Brain pericyte (primary cell): ENCODE data around the gene KRTAP5-11.
"Not testable (repeated sequence)": the region's sequence is repeated elsewhere in the genome, so short reads cannot be mapped to it uniquely, and the experiment has no call there.

Experiments
- DNase-seq: peaks from one replicate; pipeline ENCODE4 v3.0.0-alpha.2; 2012; ENCODE audit warnings: low read depth, low spot score

Gene KRTAP5-11, protein sequence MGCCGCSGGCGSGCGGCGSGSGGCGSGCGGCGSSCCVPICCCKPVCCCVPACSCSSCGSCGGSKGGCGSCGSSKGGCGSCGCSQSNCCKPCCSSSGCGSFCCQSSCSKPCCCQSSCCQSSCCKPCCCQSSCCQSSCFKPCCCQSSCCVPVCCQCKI

DNA sequence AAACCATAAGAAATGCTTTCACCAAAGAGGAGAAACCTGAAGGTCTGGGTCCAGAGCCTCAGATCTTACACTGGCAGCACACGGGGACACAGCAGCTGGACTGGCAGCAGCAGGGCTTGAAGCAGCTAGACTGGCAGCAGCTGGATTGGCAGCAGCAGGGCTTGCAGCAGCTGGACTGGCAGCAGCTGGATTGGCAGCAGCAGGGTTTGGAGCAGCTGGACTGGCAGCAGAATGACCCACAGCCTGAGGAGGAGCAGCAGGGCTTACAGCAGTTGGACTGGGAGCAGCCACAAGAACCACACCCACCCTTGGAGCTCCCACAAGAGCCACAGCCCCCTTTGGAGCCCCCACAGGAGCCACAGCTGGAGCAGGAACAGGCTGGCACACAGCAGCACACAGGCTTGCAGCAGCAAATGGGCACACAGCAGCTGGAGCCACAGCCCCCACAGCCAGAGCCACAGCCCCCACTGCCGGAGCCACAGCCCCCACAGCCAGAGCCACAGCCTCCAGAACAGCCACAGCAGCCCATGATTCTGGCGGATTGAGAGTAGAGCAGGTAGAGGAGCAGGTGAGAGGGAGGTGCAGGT, at the start of gene KRTAP5-11:
TSS of gene KRTAP5-11 (minus strand) at position 567 of the 587 bp plus-strand sequence. CDS start at position 529, 38 bp downstream.
- no peak for DNase-seq

DNA sequence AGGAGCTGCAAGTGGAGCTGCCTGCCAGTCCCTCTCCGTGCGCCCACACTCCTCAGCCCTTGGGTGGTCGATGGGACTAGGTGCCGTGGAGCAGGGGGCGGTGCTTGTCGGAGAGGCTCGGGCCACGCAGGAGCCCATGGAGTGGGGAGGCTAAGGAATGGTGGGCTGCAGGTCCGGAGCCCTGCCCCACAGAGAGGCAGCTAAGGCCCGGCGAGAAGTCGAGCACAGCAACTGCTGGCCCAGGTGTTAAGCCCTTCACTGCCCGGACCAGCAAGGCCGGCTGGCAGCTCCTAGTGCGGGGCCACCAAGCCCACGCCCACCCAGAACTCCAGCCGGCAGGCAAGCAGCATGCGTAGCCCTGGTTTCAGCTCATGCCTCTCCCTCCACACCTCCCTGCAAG, 48.9 kb upstream of the KRTAP5-11 start:
- DNase-seq: not testable (repeated sequence)

DNA sequence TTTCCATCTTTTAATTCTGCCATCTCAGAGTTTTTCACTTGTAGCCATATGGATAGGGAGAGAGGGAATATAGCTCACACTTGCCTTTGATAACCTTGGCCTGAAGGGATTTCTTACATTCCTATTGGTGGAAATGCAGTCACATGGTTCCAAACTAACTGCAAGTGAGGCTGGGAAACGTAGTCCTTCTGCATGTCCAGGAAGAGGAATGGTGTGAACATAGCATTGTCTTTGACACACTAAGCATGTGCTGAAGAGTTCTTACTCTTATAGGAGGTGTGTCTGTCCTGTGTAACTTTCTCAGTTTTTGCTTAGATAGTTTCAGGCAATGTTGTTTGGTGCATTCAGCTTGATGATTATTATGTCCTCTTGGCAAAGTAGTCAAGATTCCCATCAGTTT, 47.4 kb upstream of the KRTAP5-11 start:
- not testable (repeated sequence) for DNase-seq

DNA sequence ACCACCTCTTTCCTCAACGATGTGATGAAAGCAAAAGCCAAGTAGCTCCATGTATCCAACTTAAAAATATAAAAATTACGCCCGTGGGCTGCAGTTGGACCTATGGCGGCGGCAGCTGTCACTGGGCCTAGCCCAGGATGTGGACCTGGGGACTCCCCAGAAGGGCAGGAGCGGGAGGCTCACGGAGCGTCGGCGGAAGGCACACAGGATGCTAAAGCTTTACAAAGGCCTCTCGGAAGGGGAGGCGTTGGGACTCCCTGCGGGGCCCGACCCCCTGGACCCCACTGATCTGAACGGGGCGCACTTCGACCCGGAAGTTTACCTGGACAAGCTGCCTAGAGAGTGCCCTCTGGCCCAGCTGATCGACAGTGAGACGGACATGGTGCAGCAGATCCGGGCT, 46.3 kb upstream of the KRTAP5-11 start:
- DNase-seq: not testable (repeated sequence)

DNA sequence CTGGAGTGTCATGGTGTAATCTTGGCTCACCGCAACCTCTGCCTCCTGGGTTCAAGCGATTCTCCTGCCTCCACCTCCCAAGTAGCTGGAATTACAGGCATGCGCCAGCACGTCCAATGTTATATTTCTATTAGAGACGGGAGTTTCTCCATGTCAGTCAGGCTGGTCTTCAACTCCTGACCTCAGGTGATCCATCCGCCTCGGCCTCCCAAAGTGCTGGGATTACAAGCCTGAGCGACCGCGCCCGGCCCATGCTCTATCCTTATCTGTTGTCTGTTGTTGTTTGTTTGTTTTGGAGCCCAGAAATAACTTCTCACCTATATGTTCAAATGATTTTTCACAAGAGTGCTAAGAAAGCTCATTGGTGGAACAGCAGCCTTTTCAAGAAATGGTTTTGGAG, 40.6 kb upstream of the KRTAP5-11 start:
- not testable (repeated sequence) for DNase-seq

DNA sequence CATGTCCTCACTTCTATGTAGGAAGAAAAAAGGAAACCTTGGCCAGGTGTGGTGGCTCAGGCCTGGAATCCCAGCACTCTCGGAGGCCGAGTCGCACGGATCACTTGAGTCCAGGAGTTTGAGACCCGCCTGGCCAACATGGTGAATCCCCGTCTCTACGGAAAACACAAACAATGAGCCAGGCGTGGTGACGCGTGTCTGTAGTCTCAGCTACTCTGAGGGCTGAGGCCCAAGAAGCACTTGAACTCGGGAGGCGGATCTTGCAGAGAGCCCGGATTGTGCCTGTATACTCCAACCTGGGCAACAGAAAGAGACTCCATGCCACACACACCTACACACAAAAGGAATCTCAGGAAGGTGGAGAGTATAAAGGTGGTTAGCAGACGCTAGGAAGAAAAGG, 39.9 kb upstream of the KRTAP5-11 start:
- not testable (repeated sequence) for DNase-seq

DNA sequence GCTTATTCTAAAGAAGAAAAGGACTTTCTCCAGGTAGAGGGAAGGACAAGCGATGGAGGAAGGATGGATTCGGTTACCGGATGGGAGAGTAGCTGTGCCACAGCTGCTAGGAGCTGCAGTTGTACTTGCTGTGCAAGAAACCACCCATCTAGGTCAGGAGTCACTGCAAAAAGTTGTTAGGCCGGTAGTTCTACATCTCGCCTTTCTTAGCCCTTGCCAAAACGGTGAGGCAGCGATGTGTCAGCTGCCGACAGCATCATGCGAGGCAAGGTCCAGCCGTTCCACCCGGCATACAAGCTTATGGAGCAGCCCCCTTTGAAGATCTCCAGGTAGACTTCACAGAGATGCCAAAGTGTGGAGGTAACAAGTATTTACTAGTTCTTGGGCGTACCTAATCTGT, 32.3 kb upstream of the KRTAP5-11 start:
- DNase-seq: not testable (repeated sequence)

DNA sequence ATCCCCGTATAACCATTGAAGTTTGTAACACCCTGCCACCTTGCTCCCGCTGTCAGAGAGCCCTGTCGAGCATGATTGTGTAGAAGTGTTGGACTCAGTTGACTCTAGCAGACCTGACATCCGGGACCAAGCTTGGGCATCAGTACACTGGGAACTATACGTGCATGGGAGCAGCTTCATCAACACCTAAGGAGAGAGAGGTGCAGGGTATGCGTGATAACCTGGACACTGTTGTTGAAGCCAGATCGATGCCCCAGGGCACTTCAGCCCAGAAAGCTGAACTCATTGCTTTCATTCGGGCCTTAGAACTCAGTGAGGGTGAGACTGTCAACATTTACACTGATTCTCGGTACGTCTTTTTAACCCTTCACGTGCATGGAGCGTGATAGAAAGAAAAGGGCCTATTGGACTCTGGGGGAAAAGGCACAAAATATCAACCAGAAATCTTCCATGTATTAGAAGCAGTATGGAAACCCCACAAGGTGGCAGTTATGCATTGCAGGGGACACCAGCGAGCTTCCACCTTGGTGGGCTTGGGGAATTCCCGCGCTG, 31.8 kb upstream of the KRTAP5-11 start:
- DNase-seq: not testable (repeated sequence)

DNA sequence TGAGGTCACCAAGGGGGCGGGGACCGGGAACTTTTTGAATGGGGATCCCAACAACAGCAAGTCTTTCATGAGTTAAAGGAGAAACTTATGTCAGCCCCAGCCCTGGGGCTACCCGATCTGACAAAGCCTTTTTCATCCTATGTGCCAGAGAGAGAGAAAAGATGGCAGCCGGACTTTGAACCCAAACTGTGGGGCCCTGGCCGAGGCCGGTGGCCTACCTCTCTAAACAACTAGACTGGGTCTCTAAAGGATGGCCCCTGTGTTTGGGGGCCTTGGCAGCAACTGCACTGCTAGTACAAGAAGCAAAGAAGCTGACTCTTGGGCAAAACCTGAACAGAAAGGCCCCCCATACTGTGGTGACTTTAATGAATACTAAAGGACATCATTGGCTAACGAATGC, 31.3 kb upstream of the KRTAP5-11 start:
- DNase-seq: not testable (repeated sequence)

DNA sequence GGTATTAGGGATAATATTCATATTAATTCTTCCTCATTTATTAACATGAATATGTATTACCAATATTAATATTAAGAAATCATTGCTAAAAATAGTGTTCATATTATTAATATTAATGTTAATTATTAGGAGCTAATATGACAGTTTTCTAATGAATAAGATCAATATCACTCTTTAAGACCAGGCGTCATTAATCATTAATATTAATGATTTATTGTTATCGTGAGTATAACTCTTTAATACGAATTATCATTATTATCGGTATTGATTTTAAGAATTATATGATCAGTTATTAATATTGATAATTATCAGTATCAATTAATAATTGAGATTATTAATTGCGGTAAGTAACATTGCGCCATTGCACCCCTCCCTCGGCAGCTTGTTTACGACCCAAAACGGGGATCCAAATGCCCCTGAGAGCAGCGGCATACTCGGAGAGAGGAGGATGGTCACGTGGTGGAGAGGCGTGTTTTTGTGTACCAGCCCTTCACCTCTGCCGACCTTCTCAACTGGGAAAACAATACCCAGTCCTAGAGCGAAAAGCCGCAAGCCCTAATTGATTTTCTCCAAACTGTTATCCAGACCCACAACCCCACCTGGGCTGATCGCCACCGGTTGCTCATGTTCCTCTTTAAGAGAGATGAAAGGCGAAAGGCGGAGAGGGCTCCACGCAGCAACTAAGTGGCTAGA, 28.7 kb upstream of the KRTAP5-11 start:
- not testable (repeated sequence) for DNase-seq

DNA sequence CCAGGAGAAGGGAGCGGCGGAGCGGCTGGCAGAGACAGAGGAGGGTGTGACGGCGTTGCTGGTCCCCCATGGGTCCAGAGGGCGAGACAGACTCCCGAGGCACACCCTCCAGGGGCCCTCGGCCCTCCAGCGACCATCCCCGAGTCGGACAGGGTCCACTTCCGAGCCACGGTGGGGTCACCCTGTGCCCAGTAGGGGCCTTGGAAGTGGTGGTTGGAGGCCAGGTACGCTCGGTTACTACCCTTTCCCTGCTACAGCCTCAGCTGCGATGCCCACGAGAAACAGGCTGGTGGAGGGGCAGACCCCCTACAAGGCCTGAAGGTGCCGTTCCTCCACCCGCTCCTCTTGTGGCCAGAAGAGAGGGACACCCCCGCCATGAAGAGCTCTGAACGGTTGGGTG, 25.6 kb upstream of the KRTAP5-11 start:
- not testable (repeated sequence) for DNase-seq

DNA sequence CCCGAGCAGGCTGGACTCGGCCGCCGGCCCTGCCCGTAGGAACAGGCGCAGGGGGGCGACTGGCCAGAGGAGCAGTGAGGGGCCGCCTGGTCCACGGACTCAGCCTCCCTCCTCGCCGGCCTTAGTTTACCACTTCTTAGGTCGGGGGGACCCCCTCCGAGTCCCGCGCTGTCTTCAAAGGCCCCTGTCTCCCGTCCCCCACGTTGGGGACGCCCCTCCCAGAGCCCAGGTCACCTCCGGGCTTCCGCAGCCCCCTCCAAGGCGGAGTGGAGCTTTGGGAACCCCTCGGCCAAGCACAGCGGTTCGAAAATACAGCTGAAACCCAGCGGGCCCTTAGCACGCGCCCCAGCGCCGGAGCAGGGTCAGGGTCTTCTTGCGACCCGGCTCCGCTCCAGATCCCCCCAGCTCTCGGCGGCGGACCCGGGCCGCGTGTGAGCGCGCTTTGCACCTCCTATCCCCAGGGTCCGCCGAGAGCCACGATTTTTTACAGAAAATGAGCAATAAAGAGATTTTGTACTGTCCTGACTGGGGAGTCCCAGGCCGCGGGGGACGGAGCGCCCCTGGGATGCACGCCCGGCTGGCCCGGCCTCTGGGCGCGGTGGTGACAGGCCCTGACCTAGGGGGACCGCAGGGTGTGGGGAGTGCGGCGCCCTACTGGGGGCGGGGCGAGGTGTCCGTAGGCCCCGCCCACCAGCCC, 25.0 kb upstream of the KRTAP5-11 start:
- not testable (repeated sequence) for DNase-seq

DNA sequence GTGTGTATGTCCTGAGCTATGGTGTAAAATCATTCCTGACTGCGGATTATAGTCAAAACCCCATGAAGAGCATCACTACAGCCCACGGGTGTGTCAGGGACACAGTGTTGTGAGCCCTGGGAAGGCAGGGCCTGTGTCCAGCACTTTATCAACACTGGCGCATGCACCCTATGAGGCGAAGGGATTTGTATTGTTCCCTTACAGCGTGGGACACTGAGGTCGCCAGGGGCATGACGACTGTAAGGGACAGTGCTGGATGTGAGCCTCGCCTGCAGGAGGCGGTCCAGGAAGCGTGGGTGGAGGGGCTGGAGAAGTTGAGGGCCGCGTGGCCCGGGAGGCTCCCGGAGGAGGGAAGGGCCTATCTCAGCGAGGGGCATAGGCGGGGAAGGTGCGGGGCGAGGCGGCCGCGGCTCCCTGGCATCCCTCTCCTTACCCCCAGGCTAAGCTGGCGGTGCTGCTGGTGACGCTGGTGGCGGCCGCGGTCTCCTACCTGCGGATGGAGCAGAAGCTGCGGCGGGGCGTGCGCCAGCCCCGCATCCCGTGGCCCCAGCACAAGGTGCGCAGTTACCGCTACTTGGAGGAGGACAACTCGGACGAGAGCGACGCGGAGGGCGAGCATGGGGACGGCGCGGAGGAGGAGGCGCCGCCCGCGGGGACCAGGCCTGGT, 24.3 kb upstream of the KRTAP5-11 start:
- not testable (repeated sequence) for DNase-seq

DNA sequence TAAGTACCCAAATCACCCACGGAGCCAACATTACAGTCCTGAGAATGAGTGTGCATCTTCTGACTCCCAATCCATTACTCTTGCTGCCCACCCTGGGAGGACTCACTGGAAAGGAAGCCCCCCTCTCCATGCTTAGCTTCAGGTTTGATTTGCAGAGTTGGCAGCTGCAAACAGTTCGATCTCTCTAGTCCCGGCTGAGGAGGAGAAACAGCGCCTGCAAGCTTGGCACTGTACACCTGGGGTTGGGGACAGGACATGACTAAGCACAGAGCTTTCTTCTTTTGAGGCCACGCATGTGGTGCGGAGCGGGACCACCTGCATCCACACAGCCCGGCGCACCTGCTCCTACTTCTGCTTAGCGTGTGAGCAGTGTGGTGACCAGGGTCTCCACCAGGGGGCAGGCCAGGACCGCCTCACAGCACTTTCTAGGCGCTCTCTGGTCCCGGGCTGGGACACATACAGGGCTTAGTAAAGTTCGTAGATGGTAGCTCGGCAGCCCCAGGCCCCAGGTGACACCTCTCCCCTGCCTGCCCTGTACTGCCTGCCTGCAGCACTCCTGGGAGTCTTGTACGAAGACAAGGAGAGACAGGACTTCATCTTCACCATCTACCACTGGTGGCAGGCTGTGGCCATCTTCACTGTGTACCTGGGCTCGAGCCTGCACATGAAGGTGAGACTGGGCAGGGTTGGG, 22.3 kb upstream of the KRTAP5-11 start:
- DNase-seq: not testable (repeated sequence)

DNA sequence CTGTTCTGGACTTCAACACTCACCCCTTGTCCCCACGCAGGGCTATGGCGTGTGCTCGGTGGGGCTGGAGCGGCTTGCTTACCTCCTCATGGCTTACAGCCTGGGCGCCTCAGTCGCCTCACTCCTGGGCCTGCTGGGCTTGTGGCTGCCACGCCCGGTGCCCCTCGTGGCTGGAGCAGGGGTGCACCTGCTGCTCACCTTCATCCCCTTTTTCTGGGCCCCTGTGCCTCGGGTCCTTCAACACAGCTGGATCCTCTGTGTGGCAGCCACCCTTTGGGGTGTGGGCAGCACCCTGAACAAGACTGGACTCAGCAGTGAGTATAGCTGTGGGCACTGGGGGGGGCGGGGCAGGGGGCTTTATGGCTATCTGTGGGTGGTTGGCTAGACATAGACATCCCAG, 20.5 kb upstream of the KRTAP5-11 start:
- not testable (repeated sequence) for DNase-seq

DNA sequence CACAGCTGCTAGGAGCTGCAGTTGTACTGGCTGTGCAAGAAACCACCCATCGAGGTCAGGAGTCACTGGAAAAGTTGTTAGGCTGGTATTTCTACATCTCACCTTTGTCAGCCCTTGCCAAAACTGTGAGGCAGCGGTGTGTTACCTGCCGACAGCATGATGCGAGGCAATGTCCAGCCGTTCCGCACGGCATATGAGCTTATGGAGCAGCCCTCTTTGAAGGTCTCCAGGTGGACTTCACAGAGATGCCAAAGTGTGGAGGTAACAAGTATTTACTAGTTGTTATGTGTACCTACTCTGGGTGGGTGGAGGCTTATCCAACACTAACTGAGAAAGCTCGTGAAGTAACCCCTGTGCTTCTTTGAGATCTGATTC, 6.9 kb upstream of the KRTAP5-11 start:
- not testable (repeated sequence) for DNase-seq

DNA sequence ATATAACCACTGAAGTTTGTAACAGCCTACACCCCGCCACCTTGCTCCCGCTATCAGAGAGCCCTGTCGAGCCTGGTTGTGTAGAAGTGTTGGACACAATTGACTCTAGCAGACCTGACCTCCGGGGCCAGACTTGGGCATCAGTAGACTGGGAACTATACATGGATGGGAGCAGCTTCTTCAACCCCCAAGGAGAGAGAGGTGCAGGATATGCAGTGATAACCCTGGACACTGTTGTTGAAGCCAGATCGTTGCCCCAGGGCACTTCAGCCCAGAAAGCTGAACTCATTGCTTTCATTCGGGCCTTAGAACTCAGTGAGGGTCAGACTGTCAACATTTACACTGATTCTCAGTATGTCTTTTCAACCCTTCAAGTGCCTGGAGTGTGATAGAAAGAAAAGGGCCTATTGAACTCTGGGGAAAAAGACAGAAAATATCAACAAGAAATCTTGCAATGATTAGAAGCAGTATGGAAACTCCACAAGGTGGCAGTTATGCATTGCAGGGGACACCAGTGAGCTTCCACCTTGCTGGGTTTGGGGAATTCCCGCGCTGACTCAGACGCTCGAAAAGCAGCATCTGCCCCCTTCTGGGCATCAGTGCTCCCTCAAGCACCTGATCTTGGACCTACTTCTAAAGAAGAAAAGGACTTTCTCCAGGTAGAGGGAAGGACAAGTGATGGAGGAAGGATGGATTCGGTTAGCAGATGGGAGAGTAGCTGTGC, 6.3 kb upstream of the KRTAP5-11 start:
- DNase-seq: not testable (repeated sequence)

DNA sequence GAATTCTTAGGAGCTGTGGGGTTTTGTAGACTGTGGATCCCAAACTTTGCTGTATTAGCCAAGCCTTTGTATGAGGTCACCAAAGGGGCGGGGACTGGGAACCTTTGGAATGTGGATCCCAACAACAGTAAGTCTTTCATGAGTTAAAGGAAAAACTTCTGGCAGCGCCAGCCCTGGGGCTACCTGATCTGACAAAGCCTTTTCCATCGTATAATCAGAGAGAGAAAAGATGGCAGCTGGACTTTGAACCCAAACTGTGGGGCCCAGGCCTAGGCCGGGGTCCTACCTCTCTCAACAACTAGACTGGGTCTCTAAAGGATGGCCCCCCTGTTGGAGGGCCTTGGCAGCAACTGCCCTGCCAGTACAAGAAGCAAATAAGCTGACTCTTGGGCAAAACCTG, 5.6 kb upstream of the KRTAP5-11 start:
- not testable (repeated sequence) for DNase-seq

DNA sequence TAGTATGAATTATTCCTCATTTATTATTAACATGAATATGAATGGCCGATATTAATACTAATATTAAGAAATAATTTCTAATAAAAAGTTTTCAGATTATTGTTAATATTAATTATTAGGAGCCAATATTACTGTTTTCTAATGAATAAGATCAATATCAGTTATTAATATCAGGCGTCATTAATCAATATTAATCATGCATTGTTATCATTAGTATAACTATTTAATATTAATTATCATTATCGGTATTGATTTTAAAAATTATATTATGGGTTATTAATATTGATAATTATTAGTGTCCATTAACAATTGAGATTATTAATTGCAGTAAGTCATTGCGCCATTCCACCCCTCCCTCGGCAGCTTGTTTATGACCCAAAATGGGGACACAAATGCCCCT, 3.0 kb upstream of the KRTAP5-11 start:
- not testable (repeated sequence) for DNase-seq

DNA sequence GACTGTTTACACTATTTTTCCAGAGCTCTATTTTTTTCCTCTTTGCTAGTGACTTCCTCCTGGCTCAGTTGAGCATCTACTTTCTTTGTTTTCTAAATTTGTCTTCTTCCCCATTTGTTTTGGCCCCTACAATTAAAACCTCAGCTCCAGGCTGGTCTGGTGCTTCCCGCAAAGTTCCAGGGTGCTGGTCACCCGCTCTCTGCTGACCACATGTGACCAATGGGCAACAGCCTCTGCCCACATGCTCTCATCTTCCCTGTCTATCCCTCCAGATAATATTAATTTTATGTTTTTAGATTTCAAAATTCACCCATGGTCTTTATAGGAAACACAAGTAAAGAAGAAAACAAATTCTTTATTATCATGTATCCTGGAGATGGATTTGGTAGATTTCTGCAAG, 294 bp upstream of the KRTAP5-11 start:
- DNase-seq: not testable (repeated sequence)
